Measurements from ENCODE around the gene SEMA5B. TPM values are rescaled to one million over a fixed set of nuclear protein-coding genes. Genes with fewer than 3 reads are reported as not detected.

The SEMA5B gene
- total RNA-seq, 1 donor from 2014 or later: 1.0 TPM

- Histone ChIP-seq H3K36me3 (ENCODE audit: insufficient read depth, low read length) (no peaks in the 10 kb centered on the region), H3K4me2 (ENCODE audit: low read length) (no peak overlapping the region), H2AFZ (ENCODE audit: low read depth, low read length) (no peak overlapping the region), H3K9me3 (ENCODE audit: insufficient read depth, low read depth, low read length) (no peaks in the 10 kb centered on the region), H3K27ac (ENCODE audit: low read depth, low read length) (no peak overlapping the region), H4K20me1 (ENCODE audit: insufficient read depth, low read length) (no peaks in the 10 kb centered on the region), H3K4me3 (ENCODE audit: insufficient read depth, low read depth, low read length) (no peak overlapping the region), H3K27me3 (ENCODE audit: insufficient read depth, low read length) (peaks cover 80% of the 10 kb centered on the region), H3K79me2 (ENCODE audit: insufficient read depth, low read length) (no peaks in the 10 kb centered on the region), H3K4me1 (ENCODE audit: insufficient read depth, low read length) (no peaks in the 10 kb centered on the region), H3K9ac (ENCODE audit: low read length) (no peak overlapping the region)
- FAIRE-seq (no peak), DNase-seq (ENCODE audit: low read depth) (no peak)
- H3K27ac Mint-ChIP-seq (ENCODE audit: unreplicated experiment): no peak overlapping the region
- no peaks in the 10 kb centered on the region for H3K9me3 Mint-ChIP-seq (ENCODE audit: unreplicated experiment)
- H3K36me3 Mint-ChIP-seq (ENCODE audit: low read depth, unreplicated experiment): no peaks in the 10 kb centered on the region
- no peak for TF ChIP-seq EZH2 (IDR thresholded peaks at IDR 0.05; ENCODE audit: insufficient read depth, low read length)
- TF ChIP-seq CTCF (IDR thresholded peaks at IDR 0.05; ENCODE audit: insufficient read depth, low read depth, low read length): no peak
- no peak overlapping the region for H3K4me3 Mint-ChIP-seq (ENCODE audit: unreplicated experiment)
- peaks cover 13% of the 10 kb centered on the region for H3K4me1 Mint-ChIP-seq (ENCODE audit: low read depth, unreplicated experiment)
- peaks cover 81% of the 10 kb centered on the region for H3K27me3 Mint-ChIP-seq (ENCODE audit: low read depth, unreplicated experiment)
These were observed 36.2 kb downstream of the SEMA5B start for GRCh38 chr3:122991236-122991985.

- no peak overlapping the region for H3K4me3 Mint-ChIP-seq (ENCODE audit: unreplicated experiment)
- Histone ChIP-seq H3K4me1 (ENCODE audit: insufficient read depth, low read length) (no peaks in the 10 kb centered on the region), H3K9me3 (ENCODE audit: insufficient read depth, low read depth, low read length) (no peaks in the 10 kb centered on the region), H3K36me3 (ENCODE audit: insufficient read depth, low read length) (no peaks in the 10 kb centered on the region), H3K9ac (ENCODE audit: low read length) (no peak overlapping the region), H2AFZ (ENCODE audit: low read depth, low read length) (no peak overlapping the region), H3K4me2 (ENCODE audit: low read length) (no peak overlapping the region), H4K20me1 (ENCODE audit: insufficient read depth, low read length) (no peaks in the 10 kb centered on the region), H3K27ac (ENCODE audit: low read depth, low read length) (no peak overlapping the region), H3K27me3 (ENCODE audit: insufficient read depth, low read length) (peaks cover 90% of the 10 kb centered on the region), H3K4me3 (ENCODE audit: insufficient read depth, low read depth, low read length) (no peak overlapping the region), H3K79me2 (ENCODE audit: insufficient read depth, low read length) (no peaks in the 10 kb centered on the region)
- H3K27ac Mint-ChIP-seq (ENCODE audit: unreplicated experiment): no peak overlapping the region
- no peaks in the 10 kb centered on the region for H3K36me3 Mint-ChIP-seq (ENCODE audit: low read depth, unreplicated experiment)
- peaks cover 23% of the 10 kb centered on the region for H3K4me1 Mint-ChIP-seq (ENCODE audit: low read depth, unreplicated experiment)
- DNase-seq (ENCODE audit: low read depth) (no peak), FAIRE-seq (no peak)
- peaks cover 72% of the 10 kb centered on the region for H3K27me3 Mint-ChIP-seq (ENCODE audit: low read depth, unreplicated experiment)
- TF ChIP-seq CTCF (IDR thresholded peaks at IDR 0.05; ENCODE audit: insufficient read depth, low read depth, low read length) (no peak), EZH2 (IDR thresholded peaks at IDR 0.05; ENCODE audit: insufficient read depth, low read length) (no peak)
- no peaks in the 10 kb centered on the region for H3K9me3 Mint-ChIP-seq (ENCODE audit: unreplicated experiment)
These were observed 37.5 kb downstream of the SEMA5B start for GRCh38 chr3:122989856-122990575.

GRCh38 chr3:122988508-122988907 lies 39.1 kb downstream of the SEMA5B start:
- Histone ChIP-seq H3K4me1 (ENCODE audit: insufficient read depth, low read length) (no peaks in the 10 kb centered on the region), H3K9ac (ENCODE audit: low read length) (no peak overlapping the region), H3K4me3 (ENCODE audit: insufficient read depth, low read depth, low read length) (no peak overlapping the region), H3K36me3 (ENCODE audit: insufficient read depth, low read length) (no peaks in the 10 kb centered on the region), H3K4me2 (ENCODE audit: low read length) (no peak overlapping the region), H2AFZ (ENCODE audit: low read depth, low read length) (no peak overlapping the region), H3K79me2 (ENCODE audit: insufficient read depth, low read length) (no peaks in the 10 kb centered on the region), H3K27me3 (ENCODE audit: insufficient read depth, low read length) (peaks cover 91% of the 10 kb centered on the region), H4K20me1 (ENCODE audit: insufficient read depth, low read length) (no peaks in the 10 kb centered on the region), H3K27ac (ENCODE audit: low read depth, low read length) (no peak overlapping the region), H3K9me3 (ENCODE audit: insufficient read depth, low read depth, low read length) (no peaks in the 10 kb centered on the region)
- TF ChIP-seq EZH2 (IDR thresholded peaks at IDR 0.05; ENCODE audit: insufficient read depth, low read length): no peak
- TF ChIP-seq CTCF (IDR thresholded peaks at IDR 0.05; ENCODE audit: insufficient read depth, low read depth, low read length): no peak
- Mint-ChIP-seq H3K27ac (ENCODE audit: unreplicated experiment) (no peak overlapping the region), H3K27me3 (ENCODE audit: low read depth, unreplicated experiment) (peaks cover 63% of the 10 kb centered on the region), H3K9me3 (ENCODE audit: unreplicated experiment) (no peaks in the 10 kb centered on the region), H3K36me3 (ENCODE audit: low read depth, unreplicated experiment) (no peaks in the 10 kb centered on the region), H3K4me3 (ENCODE audit: unreplicated experiment) (no peak overlapping the region), H3K4me1 (ENCODE audit: low read depth, unreplicated experiment) (peaks cover 23% of the 10 kb centered on the region)
- FAIRE-seq: no peak
- no peak for DNase-seq (ENCODE audit: low read depth)
